ENCODE measurements around the gene PTGES.
"Not testable (repeated sequence)": the region's sequence is repeated elsewhere in the genome, so short reads cannot be mapped to it uniquely, and the experiment has no call there.

The PTGES gene

DNA sequence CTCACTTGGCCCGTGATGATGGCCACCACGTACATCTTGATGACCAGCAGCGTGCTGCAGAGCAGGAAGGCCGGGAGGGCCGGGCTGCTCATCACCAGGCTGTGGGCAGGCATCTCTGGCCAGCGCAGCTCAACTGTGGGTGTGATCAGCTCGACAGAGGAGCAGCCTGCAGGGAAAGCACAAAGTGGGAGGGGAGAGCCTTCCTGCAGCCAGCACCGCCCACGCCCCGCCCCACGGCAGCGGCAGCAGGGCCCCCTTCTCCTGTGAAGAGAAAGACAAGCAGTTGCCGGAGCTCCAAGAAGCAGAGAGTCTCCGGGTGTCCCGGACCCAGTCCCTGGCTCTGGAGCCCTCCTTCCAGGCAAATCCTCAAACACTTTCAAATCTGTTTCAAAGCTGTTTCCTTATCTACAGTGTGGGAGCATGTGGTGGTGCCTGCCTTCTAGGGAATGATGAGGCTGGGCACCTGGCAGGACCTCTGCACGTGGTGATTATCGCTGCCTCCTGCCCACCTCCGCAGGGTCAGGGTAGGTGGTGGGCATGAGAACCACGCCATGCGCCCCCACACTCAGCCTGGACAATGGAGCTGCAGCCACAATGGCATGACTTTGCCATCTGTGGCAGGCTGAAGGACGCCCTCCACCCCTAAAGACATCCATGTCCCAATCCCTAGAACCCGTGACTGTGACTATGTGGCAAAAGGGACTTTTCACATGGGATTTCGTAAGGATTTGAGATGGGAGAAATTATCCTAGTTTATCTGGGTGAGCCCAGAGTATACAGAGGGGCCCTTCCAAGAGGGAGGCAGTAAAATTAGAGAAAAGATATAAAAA, at the start of gene PTGES:
Gene PTGES, minus strand, starts transcription at position 143 of the 830 bp plus-strand sequence. Its CDS starts 30 bp downstream, at position 113.
- DNase-seq (ENCODE audit: low spot score) = peak; percentile 20

- DNase-seq (ENCODE audit: low spot score) = no peak
Measured at GRCh38 chr9:129801504-129801903, 48.7 kb upstream of the PTGES start.

GRCh38 chr9:129798973-129799372, 46.1 kb upstream of the PTGES start:
- DNase-seq (ENCODE audit: low spot score) = no peak

DNA sequence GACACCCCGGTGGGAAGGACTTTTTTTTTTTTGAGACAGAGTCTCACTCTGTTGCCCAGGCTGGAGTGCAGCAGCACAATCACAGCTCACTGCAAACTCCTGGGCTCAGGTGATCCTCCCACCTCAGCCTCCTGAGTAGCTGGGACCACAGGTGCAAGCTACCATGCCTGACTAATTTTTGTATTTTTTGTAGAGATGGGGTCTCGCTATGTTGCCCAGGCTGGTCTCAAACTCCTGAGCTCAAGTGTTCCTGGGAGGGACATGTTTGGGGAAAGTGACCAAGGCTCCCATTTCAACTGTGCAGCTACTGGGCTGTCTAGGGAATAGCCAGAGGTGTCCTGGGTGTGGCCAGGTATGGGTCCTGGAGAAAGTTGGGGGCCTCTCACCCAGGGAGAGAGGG, 43.2 kb upstream of the PTGES start:
- DNase-seq (ENCODE audit: low spot score) = not testable (repeated sequence)

GRCh38 chr9:129794549-129794948, 41.7 kb upstream of the PTGES start:
- no peak for DNase-seq (ENCODE audit: low spot score)

DNA sequence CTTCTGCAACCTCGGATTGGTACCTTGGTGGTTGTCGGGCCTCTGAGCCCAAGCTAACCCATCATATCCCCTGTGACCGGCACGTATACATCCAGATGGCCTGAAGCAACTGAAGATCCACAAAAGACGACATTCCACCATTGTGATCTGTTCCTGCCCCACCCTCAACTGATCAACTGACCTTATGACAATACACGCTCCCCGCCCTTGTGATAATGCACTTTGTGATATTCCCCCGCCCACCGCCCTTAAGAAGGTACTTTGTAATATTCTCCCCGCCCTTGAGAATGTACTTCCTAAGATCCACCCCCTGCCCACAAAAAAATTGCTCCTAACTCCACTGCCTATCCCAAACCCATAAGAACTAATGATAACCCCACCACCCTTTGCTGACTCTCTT, 33.6 kb upstream of the PTGES start:
- no peak for DNase-seq (ENCODE audit: low spot score)

DNA sequence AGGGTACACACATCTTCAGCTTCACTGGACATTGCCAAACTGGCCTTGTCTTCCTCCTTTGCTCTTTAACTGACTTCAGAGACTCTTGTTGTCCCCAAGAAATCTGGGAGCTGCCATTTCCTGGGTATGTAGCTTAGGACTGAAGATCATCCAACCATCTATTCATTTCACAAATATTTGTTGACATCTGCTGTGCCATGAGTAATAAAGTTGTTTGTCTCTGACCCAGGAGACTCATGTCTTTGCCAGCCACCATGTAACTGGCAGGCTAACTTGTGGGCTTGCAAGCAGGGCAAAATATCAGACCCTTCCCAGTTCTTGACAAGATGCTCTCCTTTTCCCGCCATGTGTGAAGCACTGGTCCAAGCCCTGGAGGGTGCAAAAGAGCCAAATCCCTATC, 33.0 kb upstream of the PTGES start:
- no peak for DNase-seq (ENCODE audit: low spot score)

GRCh38 chr9:129784970-129785369, 32.1 kb upstream of the PTGES start:
- not testable (repeated sequence) for DNase-seq (ENCODE audit: low spot score)

GRCh38 chr9:129783516-129784361, 30.9 kb upstream of the PTGES start:
- DNase-seq (ENCODE audit: low spot score) = peak; percentile 83

GRCh38 chr9:129781981-129782380, 29.1 kb upstream of the PTGES start:
- DNase-seq (ENCODE audit: low spot score) = no peak

- DNase-seq (ENCODE audit: low spot score) = no peak
Measured at GRCh38 chr9:129781131-129781530, 28.3 kb upstream of the PTGES start.

- no peak for DNase-seq (ENCODE audit: low spot score)
Measured at GRCh38 chr9:129779560-129780190, 26.8 kb upstream of the PTGES start.

GRCh38 chr9:129778469-129778868, 25.6 kb upstream of the PTGES start:
- no peak for DNase-seq (ENCODE audit: low spot score)

DNA sequence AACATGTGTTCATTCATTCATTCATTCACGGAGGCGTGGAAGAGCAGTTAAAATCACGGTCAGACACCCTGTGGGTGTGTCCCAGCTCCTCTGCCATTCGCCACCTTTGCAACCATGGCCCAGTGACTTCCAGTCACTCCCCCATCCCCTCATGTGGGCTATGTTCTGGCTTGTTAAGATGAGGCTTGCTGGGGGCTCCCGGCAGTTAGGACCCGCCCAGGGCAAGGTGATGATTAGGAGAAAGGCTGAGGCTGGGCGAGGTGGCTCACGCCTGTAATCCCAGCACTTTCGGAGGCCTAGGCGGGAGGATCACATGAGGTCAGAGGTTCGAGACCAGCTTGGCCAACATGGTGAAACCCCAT, 24.9 kb upstream of the PTGES start:
- no peak for DNase-seq (ENCODE audit: low spot score)

DNA sequence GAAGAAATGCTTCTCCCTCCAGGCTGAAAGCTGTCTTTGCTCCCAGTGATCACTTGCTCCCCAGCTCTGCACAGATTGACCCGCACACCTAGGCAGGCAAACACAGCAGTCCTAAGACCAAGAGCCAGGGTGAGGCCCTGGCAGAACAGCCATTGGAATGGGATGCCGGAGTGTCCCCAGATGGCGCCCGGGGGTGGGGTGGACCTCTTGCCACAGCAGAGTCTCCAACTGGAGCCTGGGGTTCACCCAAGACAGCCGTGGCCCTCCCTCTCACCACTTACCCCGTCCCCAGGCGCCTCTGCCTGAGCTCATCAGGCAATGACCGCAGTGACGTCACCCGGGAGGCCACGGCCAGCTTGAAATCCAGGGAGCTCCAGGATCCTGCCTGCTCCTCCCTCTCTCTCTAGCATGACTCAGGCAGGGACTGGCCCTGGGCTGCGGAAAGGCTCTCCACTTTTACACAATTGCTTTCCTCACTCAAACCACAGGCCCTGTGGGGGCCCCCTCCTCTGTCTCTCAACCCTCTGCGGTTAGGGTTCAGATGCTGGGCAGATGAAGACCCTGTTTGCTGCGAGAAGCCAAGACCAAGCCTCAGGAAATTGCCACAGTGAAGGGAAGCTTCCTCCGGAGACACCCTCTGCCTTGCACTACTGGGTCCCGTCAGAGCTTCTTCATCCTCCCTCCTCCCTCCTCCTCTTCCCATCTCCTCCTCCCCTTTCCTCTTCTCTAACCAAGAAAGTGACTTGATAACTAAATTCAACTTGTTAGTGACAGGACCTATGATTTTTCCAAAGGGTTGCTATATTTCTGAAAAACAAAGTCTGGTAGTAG, 24.3 kb upstream of the PTGES start:
- no peak for DNase-seq (ENCODE audit: low spot score)

- no peak for DNase-seq (ENCODE audit: low spot score)
Measured at GRCh38 chr9:129776566-129776937, 23.7 kb upstream of the PTGES start.

- not testable (repeated sequence) for DNase-seq (ENCODE audit: low spot score)
Measured at GRCh38 chr9:129776096-129776495, 23.3 kb upstream of the PTGES start.

GRCh38 chr9:129775448-129775798, 22.6 kb upstream of the PTGES start:
- no peak for DNase-seq (ENCODE audit: low spot score)

DNA sequence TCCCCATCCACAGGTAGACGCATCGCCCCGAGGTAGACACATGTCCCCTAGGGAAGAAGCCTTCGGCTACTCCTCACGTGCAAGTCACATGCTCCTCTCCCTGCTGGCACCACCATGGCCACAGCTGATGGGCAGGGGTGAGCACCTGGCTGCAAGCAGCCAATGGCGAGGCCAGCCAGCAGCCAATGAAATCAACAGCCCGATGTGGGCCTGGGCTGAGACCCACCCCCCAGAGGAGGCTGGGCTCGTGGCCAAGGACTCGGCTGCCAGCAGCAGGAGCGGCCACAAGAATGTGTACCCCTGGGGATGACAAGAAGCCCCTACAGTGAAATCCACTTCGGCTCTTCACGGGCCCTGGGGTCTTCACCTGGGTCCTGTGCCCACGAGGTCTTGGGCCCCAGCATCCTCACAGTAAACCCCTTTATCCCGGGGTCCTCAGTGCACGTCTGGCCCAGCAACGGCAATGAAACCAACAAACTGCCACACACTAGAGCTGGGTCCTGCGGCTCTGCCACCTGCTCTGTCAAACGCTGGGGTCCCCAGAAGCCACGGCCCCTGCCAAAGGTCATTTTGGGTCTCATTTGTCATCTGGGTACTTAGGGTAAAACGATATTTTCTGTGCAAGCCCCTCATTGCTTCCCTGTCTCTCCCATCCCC, 22.1 kb upstream of the PTGES start:
- no peak for DNase-seq (ENCODE audit: low spot score)

- no peak for DNase-seq (ENCODE audit: low spot score)
Measured at GRCh38 chr9:129773262-129774048, 20.6 kb upstream of the PTGES start.

GRCh38 chr9:129770741-129771140, 17.9 kb upstream of the PTGES start:
- no peak for DNase-seq (ENCODE audit: low spot score)
